ENCODE results near the gene FOXN3. TPM values are rescaled to one million over a fixed set of nuclear protein-coding genes. Genes with fewer than 3 reads are reported as not detected.

The FOXN3 gene
- total RNA-seq, 1 experiment from 2014 or later: 8.8 TPM

- no TSS peak for BruUV-seq (replicated peaks)
- no peaks in the 10 kb centered on the region for H3K27me3 ChIP-seq (ENCODE audit: control insufficient read depth, insufficient read depth, low read length)
- intact Hi-C loops (cut with micrococcal nuclease; ENCODE audit: unreplicated experiment): no loop called here
- in situ Hi-C loops (cut with HindIII; ENCODE audit: low pct_unique_long_range_greater_than_20kb, low sequenced_read_pairs): no loop called here
- TF ChIP-seq CTCF (IDR thresholded peaks at IDR 0.05) (no peak), SIN3A (IDR thresholded peaks at IDR 0.05; ENCODE audit: borderline replicate concordance, insufficient read depth, low read depth, low read length) (no peak), TCF7L2 (IDR thresholded peaks at IDR 0.05; ENCODE audit: low read depth, low read length) (no peak), POLR2AphosphoS5 (IDR thresholded peaks at IDR 0.05; ENCODE audit: low read depth, low read length) (no peak), REST (IDR thresholded peaks at IDR 0.05; ENCODE audit: insufficient read depth in 1 of 2, low read depth in 2 of 2, low read length in 1 of 2) (no peak)
- ChIA-PET CTCF (no interaction called here), POLR2A (no interaction called here)
- no peak overlapping the region for H3K4me3 ChIP-seq (ENCODE audit: low read depth in 2 of 2, low read length in 2 of 2)
- DNase-seq (ENCODE audit: low read depth, low spot score) (no peak), ATAC-seq (no peak)
- H3K4me1 ChIP-seq (ENCODE audit: control insufficient read depth, insufficient read depth, low read length): no peaks in the 10 kb centered on the region
- no peaks in the 10 kb centered on the region for H3K36me3 ChIP-seq (ENCODE audit: control insufficient read depth, insufficient read depth, low read length)
- H3K9me3 ChIP-seq (ENCODE audit: control insufficient read depth, insufficient read depth, low read depth, low read length): no peaks in the 10 kb centered on the region
- no peak overlapping the region for H3K27ac ChIP-seq (ENCODE audit: low read length)
Measured at GRCh38 chr14:89178800-89179535, 238.1 kb downstream of the FOXN3 start.

- DNase-seq (ENCODE audit: low read depth, low spot score) (no peak), ATAC-seq (no peak)
- ChIA-PET CTCF (no interaction called here), POLR2A (no interaction called here)
- H3K9me3 ChIP-seq (ENCODE audit: control insufficient read depth, insufficient read depth, low read depth, low read length): no peaks in the 10 kb centered on the region
- H3K27ac ChIP-seq (ENCODE audit: low read length): no peak overlapping the region
- no peak for TF ChIP-seq CTCF (IDR thresholded peaks at IDR 0.05)
- TF ChIP-seq REST (IDR thresholded peaks at IDR 0.05; ENCODE audit: insufficient read depth in 1 of 2, low read depth in 2 of 2, low read length in 1 of 2): no peak
- no TSS peak for BruUV-seq (replicated peaks)
- no peaks in the 10 kb centered on the region for H3K36me3 ChIP-seq (ENCODE audit: control insufficient read depth, insufficient read depth, low read length)
- no peak overlapping the region for H3K4me3 ChIP-seq (ENCODE audit: low read depth in 2 of 2, low read length in 2 of 2)
- H3K27me3 ChIP-seq (ENCODE audit: control insufficient read depth, insufficient read depth, low read length): no peaks in the 10 kb centered on the region
- intact Hi-C loops (cut with micrococcal nuclease; ENCODE audit: unreplicated experiment) (no loop called here), in situ Hi-C loops (cut with HindIII; ENCODE audit: low pct_unique_long_range_greater_than_20kb, low sequenced_read_pairs) (no loop called here)
- no peaks in the 10 kb centered on the region for H3K4me1 ChIP-seq (ENCODE audit: control insufficient read depth, insufficient read depth, low read length)
Measured at GRCh38 chr14:89178376-89178775, 238.7 kb downstream of the FOXN3 start.
